ENCODE results near the gene ARHGDIB. TPM values are rescaled to one million over a fixed set of nuclear protein-coding genes. Genes with fewer than 3 reads are reported as not detected.

ARHGDIB gene
- total RNA-seq, 1 experiment from 2014 or later = 1.6 TPM

DNA sequence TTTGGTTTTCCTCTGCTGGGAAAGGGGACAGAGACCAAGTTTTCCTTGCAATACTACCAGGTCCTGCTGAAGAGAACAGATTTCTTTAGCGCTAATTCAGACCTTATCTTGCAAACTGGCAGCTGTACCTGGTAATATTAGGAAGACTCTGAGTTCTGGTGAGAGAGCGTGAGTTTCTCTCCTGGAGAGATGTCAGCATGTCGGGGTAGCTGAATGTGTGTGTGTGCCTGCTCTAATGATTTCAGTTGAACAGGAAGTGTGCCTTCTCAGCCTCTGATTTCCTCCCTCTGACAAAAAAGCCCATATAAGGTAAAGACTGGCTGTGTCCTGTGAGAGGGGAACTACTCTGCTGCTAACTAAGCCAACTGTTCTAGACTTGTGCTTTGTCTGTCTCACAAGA lies 12.7 kb downstream of the ARHGDIB start (continued):
- TF ChIP-seq, protein P1, sequence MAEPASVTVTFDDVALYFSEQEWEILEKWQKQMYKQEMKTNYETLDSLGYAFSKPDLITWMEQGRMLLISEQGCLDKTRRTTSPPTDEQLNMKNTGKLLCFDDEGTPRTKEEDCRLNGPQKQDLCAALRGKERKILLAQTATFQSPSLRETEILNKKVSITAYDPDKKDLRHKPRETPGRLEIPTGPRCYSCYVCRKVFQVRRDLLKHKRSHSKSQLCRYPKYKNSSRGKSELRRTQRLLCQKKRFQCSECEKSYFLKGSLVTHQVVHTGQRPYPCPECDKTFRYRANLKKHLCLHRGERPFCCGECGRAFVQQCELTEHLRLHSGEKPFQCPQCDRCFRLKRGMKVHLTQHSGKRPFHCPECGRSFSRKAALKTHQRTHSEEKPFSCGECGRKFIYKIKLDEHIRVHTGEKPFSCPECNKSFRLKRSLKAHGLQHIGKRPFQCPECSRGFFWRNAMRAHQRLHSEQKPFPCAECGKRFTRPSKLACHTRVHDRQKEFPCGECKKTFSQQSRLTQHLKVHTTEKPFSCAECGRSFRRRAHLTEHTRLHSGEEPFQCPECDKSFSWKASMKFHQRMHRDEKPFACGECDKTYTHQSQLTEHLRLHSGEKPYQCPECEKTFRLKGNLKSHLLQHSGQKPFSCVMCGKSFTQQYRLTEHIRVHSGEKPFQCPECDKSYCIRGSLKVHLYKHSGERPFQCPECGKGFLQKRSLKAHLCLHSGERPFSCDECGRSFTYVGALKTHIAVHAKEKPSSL (CRISPR knock-in tag; conservative IDR thresholded peaks at IDR 0.05) = no peak
- TF ChIP-seq, protein P2, sequence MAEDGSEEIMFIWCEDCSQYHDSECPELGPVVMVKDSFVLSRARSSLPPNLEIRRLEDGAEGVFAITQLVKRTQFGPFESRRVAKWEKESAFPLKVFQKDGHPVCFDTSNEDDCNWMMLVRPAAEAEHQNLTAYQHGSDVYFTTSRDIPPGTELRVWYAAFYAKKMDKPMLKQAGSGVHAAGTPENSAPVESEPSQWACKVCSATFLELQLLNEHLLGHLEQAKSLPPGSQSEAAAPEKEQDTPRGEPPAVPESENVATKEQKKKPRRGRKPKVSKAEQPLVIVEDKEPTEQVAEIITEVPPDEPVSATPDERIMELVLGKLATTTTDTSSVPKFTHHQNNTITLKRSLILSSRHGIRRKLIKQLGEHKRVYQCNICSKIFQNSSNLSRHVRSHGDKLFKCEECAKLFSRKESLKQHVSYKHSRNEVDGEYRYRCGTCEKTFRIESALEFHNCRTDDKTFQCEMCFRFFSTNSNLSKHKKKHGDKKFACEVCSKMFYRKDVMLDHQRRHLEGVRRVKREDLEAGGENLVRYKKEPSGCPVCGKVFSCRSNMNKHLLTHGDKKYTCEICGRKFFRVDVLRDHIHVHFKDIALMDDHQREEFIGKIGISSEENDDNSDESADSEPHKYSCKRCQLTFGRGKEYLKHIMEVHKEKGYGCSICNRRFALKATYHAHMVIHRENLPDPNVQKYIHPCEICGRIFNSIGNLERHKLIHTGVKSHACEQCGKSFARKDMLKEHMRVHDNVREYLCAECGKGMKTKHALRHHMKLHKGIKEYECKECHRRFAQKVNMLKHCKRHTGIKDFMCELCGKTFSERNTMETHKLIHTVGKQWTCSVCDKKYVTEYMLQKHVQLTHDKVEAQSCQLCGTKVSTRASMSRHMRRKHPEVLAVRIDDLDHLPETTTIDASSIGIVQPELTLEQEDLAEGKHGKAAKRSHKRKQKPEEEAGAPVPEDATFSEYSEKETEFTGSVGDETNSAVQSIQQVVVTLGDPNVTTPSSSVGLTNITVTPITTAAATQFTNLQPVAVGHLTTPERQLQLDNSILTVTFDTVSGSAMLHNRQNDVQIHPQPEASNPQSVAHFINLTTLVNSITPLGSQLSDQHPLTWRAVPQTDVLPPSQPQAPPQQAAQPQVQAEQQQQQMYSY (CRISPR knock-in tag; IDR thresholded peaks at IDR 0.05) = no peak

DNA sequence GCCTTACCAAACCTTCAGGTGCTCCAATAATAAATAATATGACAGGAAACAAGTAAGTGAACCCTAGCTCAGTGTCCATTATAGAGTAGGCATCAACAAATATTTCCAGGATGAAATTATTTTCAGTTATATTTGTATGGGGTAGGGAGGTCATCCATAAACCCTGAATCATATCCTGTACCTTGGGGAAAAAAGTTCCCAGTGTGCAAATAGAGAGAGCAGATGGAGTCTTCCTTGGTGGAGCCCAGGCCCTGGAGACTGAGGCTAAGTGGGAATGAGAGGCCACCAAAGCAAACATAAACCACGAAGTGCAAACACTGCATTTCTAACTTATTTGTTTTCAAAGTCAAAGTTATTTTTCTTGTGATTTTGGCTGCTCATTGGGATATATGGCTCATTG lies 14.5 kb downstream of the ARHGDIB start:
- Mint-ChIP-seq H3K27me3 (ENCODE audit: low read depth) (no peaks in the 10 kb centered on the region), H3K27ac (no peak overlapping the region), H3K4me3 (no peak overlapping the region), H3K9me3 (no peaks in the 10 kb centered on the region), H3K36me3 (no peaks in the 10 kb centered on the region), H3K4me1 (peaks cover 7% of the 10 kb centered on the region)
- no peak for DNase-seq (ENCODE audit: low spot score)
- ChIA-PET POLR2A (no interaction called here), CTCF (interaction anchor here (1.7 kb wide), 1 partner anchor 11 kb away, joined by 6 read pairs; no protein-coding TSS in a partner anchor)
- ATAC-seq = no peak
- TF ChIP-seq, protein P3, sequence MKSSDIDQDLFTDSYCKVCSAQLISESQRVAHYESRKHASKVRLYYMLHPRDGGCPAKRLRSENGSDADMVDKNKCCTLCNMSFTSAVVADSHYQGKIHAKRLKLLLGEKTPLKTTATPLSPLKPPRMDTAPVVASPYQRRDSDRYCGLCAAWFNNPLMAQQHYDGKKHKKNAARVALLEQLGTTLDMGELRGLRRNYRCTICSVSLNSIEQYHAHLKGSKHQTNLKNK (CRISPR knock-in tag; IDR thresholded peaks at IDR 0.05) = no peak
- TF ChIP-seq MYBL2 (CRISPR knock-in tag; IDR thresholded peaks at IDR 0.05) = no peak
- TF ChIP-seq CREM (CRISPR knock-in tag; IDR thresholded peaks at IDR 0.05) = no peak
- TF ChIP-seq, protein P4, sequence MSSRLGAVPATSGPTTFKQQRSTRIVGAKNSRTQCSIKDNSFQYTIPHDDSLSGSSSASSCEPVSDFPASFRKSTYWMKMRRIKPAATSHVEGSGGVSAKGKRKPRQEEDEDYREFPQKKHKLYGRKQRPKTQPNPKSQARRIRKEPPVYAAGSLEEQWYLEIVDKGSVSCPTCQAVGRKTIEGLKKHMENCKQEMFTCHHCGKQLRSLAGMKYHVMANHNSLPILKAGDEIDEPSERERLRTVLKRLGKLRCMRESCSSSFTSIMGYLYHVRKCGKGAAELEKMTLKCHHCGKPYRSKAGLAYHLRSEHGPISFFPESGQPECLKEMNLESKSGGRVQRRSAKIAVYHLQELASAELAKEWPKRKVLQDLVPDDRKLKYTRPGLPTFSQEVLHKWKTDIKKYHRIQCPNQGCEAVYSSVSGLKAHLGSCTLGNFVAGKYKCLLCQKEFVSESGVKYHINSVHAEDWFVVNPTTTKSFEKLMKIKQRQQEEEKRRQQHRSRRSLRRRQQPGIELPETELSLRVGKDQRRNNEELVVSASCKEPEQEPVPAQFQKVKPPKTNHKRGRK (CRISPR knock-in tag; IDR thresholded peaks at IDR 0.05; ENCODE audit: borderline replicate concordance) = no peak
- no peak for TF ChIP-seq RORB (CRISPR knock-in tag; IDR thresholded peaks at IDR 0.05)
- TF ChIP-seq, protein P5, sequence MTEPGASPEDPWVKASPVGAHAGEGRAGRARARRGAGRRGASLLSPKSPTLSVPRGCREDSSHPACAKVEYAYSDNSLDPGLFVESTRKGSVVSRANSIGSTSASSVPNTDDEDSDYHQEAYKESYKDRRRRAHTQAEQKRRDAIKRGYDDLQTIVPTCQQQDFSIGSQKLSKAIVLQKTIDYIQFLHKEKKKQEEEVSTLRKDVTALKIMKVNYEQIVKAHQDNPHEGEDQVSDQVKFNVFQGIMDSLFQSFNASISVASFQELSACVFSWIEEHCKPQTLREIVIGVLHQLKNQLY (CRISPR knock-in tag; IDR thresholded peaks at IDR 0.05) = no peak
- no peak for TF ChIP-seq ZNF416 (CRISPR knock-in tag; IDR thresholded peaks at IDR 0.05)
- TF ChIP-seq ESRRA (CRISPR knock-in tag; IDR thresholded peaks at IDR 0.05; ENCODE audit: borderline replicate concordance) = no peak
- no peak for TF ChIP-seq EMX1 (CRISPR knock-in tag; IDR thresholded peaks at IDR 0.05)
- no peak for TF ChIP-seq CBFB (CRISPR knock-in tag; IDR thresholded peaks at IDR 0.05; ENCODE audit: low read depth)
- TF ChIP-seq, protein P6, sequence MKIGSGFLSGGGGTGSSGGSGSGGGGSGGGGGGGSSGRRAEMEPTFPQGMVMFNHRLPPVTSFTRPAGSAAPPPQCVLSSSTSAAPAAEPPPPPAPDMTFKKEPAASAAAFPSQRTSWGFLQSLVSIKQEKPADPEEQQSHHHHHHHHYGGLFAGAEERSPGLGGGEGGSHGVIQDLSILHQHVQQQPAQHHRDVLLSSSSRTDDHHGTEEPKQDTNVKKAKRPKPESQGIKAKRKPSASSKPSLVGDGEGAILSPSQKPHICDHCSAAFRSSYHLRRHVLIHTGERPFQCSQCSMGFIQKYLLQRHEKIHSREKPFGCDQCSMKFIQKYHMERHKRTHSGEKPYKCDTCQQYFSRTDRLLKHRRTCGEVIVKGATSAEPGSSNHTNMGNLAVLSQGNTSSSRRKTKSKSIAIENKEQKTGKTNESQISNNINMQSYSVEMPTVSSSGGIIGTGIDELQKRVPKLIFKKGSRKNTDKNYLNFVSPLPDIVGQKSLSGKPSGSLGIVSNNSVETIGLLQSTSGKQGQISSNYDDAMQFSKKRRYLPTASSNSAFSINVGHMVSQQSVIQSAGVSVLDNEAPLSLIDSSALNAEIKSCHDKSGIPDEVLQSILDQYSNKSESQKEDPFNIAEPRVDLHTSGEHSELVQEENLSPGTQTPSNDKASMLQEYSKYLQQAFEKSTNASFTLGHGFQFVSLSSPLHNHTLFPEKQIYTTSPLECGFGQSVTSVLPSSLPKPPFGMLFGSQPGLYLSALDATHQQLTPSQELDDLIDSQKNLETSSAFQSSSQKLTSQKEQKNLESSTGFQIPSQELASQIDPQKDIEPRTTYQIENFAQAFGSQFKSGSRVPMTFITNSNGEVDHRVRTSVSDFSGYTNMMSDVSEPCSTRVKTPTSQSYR (CRISPR knock-in tag; IDR thresholded peaks at IDR 0.05) = no peak
- TF ChIP-seq, protein P7, sequence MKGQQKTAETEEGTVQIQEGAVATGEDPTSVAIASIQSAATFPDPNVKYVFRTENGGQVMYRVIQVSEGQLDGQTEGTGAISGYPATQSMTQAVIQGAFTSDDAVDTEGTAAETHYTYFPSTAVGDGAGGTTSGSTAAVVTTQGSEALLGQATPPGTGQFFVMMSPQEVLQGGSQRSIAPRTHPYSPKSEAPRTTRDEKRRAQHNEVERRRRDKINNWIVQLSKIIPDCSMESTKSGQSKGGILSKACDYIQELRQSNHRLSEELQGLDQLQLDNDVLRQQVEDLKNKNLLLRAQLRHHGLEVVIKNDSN (CRISPR knock-in tag; IDR thresholded peaks at IDR 0.05) = no peak
- no peak for TF ChIP-seq FOXK1 (CRISPR knock-in tag; IDR thresholded peaks at IDR 0.05)
- TF ChIP-seq NR2C2 (CRISPR knock-in tag; IDR thresholded peaks at IDR 0.05) = no peak
- no peak for TF ChIP-seq IRF2 (CRISPR knock-in tag; IDR thresholded peaks at IDR 0.05; ENCODE audit: borderline replicate concordance, low read depth)
- TF ChIP-seq, protein P8, sequence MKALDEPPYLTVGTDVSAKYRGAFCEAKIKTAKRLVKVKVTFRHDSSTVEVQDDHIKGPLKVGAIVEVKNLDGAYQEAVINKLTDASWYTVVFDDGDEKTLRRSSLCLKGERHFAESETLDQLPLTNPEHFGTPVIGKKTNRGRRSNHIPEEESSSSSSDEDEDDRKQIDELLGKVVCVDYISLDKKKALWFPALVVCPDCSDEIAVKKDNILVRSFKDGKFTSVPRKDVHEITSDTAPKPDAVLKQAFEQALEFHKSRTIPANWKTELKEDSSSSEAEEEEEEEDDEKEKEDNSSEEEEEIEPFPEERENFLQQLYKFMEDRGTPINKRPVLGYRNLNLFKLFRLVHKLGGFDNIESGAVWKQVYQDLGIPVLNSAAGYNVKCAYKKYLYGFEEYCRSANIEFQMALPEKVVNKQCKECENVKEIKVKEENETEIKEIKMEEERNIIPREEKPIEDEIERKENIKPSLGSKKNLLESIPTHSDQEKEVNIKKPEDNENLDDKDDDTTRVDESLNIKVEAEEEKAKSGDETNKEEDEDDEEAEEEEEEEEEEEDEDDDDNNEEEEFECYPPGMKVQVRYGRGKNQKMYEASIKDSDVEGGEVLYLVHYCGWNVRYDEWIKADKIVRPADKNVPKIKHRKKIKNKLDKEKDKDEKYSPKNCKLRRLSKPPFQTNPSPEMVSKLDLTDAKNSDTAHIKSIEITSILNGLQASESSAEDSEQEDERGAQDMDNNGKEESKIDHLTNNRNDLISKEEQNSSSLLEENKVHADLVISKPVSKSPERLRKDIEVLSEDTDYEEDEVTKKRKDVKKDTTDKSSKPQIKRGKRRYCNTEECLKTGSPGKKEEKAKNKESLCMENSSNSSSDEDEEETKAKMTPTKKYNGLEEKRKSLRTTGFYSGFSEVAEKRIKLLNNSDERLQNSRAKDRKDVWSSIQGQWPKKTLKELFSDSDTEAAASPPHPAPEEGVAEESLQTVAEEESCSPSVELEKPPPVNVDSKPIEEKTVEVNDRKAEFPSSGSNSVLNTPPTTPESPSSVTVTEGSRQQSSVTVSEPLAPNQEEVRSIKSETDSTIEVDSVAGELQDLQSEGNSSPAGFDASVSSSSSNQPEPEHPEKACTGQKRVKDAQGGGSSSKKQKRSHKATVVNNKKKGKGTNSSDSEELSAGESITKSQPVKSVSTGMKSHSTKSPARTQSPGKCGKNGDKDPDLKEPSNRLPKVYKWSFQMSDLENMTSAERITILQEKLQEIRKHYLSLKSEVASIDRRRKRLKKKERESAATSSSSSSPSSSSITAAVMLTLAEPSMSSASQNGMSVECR (CRISPR knock-in tag; IDR thresholded peaks at IDR 0.05; ENCODE audit: borderline replicate concordance) = no peak

Data from WTC11 (cell line).